NCI-H345 treated with DMSO at 0.1 percent for 48 hours (cell line): ENCODE data around the gene PCGF3.
"Not testable (repeated sequence)": the region's sequence is repeated elsewhere in the genome, so short reads cannot be mapped to it uniquely, and the experiment has no call there.

ENCODE experiments used
- DNase-seq: peaks from one replicate; lab custom pipeline; 2025; ENCODE audit not compliant: unreplicated experiment; lab: John Stamatoyannopoulos, UW

The PCGF3 gene

DNA sequence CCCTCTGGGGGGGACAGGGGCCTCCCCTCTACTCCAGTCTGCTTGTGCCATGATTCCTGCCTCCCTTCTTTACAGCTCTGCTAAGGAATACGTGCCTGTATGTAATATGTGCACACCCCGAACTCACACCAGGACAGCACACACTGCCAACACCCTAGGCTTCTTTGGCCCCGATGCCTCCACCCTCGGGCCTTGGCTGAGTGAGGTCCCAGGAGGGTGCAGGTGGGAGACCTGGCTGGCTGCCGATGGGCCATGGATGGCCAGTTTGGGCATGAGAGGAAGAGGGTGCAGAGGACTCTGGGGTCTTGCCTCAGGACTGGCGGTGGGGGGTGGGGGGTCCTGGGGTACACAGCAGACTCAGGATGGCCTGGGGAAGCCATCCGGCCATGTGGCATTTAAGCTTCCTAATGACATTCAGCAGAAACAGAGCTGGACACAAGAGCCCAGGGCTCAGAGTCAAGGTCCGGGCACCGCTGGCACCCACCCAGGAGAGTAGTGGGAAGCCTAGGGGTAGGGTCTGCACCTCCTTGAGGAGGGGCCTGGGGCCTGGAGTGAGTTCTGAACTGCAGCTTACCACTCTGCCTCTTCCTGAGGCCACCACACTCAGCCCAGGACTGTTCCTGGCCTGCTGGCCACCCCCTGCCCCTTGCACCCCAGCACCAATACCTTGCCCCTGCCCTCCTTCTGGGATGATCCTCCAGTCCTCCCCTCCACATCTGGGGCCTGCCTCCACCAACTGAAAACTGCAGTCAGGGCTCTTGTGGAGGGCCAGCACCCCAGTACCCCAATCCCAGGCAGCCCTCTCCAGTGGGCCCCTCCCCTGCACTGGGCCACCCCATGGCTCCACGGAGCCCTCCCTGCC, 2.1 kb upstream of the PCGF3 start:
- no peak for DNase-seq

DNA sequence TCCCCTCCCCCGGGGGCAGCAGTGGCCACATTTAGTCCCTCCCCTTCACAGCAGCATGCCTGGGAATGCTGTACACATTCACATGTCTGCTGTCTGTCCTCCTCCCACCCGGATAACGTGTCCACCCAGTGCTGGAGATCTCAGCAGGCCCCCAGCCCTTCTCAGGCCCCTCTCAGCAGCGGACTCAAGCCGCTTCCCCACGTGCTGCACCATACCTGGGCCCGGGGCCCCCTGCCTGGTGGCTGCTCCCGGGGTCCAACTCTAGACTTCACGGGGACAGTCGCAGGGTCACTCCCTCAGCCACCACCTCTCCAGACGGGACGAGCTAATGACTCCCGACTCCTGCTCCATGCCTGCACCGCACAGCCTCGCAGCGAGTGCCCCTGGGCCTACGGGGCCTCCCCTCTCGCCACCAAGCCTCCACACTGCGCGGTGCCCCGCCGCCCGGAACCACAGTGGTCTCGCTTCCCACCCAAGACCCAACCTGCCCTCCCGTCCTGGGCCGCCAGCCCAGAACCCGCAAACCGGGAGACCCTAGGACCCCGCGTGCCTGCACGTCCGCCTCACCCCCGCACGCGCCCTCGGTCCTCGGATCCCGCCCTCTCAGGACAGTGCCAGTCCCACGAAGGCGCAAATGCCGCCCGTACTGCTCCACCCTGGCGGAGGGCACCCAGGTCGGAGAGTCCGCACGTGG, 1.3 kb upstream of the PCGF3 start:
- no peak for DNase-seq

DNA sequence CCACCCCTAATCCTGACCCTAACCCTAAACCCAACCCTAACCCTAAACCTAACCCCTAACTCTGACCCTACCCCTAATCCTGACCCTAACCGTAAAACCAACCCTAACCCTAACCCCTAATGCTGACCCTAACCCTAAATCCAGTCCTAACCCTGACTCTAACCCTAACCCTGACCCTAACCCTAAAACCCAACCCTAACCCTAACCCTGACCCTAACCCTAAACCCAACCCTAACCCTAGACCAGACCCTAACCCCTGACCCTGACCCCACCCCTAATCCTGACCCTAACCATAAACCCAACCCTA, 708 bp upstream of the PCGF3 start:
- no peak for DNase-seq

DNA sequence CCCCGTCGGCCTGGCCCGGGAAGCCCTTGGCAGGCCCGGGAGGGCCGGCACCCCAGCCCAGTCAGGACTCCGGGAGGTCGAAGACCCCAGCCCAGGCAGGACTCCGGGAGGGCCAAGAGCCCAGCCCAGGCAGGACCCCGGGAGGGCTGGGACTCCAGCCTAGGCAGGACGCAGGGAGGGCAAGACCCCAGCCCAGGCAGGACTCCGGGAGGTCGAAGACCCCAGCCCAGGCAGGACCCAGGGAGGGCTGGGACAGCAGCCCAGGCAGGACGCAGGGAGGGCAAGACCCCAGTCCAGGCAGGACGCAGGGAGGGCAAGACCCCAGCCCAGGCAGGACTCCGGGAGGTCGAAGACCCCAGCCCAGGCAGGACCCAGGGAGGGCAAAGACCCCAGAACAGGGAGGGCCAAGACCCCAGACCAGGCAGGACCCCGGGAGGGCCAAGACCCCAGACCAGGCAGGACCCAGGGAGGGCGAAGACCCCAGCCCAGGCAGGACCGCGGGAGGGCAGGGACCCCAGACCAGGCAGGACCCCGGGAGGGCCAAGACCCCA, 526 bp downstream of the PCGF3 start:
- not testable (repeated sequence) for DNase-seq

DNA sequence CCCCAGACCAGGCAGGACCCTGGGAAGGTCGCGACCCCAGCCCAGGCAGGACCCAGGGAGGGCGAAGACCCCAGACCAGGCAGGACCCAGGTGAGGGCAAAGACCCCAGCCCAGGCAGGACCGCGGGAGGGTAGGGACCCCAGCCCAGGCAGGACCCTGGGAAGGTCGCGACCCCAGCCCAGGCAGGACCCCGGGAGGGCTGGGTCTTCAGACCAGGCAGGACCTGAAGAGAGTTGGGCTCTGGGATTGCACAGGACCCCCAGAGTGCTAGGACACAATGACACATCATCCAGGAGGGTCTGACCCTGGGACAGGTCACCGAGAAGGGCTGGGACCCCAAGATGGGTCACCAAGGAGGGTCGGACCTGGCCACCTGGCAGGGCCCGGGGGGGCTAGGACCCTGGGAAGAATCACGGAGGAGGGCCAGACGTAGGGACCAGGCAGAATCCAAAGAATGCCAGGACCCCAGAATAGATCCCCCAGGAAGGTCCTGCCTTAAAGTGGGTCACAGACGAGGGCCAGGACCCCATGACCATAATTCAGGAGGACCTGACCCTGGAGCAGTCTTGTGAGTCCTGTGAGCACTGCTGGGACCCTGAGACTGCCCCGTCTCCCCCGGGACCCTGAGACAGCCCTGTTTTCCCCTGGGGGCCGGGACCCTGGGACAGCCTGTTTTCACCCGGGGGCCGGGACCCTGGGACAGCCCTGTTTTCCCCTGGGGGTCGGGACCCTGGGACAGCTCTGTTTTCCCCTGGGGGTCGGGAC, 1.4 kb downstream of the PCGF3 start:
- DNase-seq: no peak

DNA sequence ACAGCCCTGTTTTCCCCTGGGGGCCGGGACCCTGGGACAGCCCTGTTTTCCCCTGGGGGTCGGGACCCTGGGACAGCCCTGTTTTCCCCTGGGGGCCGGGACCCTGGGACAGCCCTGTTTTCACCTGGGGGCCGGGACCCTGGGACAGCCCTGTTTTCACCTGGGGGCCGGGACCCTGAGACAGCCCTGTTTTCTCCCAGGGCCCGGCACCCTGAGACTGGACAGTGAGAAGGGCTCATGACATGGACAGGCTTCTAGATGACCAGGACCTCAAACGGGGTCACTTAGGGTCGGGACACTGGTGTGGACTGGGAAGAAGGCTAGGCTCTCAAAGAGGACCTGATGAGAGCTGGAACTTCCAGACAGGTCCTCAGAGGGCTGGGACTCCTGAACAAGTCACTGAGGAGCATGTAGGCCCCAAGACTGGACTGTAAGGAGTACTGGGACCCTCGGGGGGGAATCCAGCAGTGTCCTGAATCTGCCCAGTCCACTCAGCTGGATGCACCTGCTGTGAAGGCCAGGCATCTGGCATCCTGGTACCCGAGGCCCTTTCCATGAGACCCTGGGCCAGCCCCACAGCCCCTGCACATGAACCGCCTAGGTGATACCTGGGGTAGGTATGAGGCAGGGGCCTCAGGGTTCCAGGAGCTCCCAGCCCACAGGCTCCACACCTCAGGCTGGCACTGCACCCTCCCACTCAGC, 2.4 kb downstream of the PCGF3 start:
- no peak for DNase-seq

DNA sequence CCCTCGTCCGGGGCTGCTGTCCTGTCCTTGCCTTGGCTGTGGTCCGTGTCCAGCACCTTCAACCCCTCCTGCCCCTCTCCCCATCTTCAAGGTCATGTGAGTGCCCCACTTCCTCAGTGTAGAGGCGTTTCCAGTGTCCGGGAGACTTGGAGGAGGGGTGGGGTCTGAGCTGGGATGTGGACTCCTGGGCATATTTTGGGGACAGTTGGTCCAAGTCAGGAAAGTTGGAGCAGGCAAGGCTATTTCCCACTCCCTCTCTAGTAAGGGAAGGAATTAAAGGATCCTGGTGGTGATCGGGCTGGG, 3.0 kb downstream of the PCGF3 start:
- no peak for DNase-seq

DNA sequence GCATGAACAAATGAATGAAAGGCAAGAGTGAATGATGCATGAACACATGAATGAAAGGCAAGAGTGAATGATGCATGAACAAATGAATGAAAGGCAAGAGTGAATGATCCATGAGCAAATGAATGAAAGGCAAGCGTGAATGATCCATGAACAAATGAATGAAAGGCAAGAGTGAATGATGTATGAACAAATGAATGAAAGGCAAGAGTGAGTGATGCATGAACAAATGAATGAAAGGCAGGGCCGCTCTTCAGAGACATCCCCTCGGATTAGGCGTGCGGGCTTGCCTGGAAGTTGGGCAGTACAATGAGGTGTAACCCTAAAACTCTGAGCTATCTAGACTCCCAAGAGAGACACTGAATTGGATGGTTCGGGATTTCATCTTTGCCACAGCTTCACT, 3.7 kb downstream of the PCGF3 start:
- no peak for DNase-seq

DNA sequence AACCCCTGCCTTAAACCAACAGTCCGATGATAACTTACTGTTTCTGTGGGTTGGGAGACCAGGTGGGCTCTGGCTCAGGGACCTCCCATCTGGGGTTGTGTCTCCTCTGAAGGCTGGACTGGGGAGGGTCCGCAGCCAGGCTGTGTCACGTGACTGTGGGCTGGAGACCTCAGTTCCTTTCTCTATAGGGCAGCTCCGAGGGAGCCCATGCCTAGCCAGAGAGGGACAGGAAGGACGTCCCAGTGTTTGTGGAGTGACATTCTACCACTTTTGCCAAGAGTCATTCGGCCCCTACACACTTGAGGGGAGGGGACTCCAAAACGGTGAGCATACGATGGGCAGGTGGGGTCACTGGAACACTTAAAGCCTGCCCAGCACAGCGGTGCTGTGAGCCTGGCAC, 4.5 kb downstream of the PCGF3 start:
- no peak for DNase-seq

DNA sequence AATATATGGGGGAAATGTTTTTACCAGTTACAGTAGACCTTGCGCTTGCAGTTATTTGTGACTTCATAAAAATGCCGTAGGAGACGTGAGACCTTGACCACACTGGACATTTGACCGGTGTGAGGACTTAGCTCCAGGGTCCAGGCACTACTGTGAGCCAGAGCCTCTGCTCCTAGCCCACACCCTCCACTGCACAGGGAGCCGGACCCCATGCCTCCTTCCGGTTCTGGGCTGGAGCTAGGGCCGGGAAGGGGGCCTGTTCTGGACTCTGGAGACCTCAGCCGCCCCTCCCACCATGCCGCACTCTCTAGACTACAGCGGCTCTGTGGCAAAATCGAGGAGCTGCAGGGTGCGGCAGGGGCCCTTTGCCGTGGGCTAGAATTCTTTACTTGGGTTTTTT, 5.3 kb downstream of the PCGF3 start:
- DNase-seq: no peak

DNA sequence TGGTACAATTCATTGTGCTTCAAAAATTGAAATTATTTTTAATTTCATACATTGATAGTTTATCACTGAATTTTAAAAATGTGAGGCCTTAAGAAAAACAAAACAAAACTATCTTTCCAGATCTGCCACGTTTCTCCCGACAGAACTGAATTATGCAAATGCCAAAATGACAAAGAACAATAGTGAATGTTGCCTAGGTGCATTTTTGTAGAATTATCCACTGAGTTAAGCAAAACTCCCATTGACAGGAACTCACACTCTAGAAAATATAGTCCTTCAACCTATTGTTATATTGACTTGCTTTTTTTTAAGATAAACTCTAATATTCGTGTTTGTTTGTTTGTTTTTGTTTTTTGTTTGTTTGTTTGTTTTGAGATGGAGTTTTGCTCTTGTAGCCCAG, 6.5 kb downstream of the PCGF3 start:
- no peak for DNase-seq

DNA sequence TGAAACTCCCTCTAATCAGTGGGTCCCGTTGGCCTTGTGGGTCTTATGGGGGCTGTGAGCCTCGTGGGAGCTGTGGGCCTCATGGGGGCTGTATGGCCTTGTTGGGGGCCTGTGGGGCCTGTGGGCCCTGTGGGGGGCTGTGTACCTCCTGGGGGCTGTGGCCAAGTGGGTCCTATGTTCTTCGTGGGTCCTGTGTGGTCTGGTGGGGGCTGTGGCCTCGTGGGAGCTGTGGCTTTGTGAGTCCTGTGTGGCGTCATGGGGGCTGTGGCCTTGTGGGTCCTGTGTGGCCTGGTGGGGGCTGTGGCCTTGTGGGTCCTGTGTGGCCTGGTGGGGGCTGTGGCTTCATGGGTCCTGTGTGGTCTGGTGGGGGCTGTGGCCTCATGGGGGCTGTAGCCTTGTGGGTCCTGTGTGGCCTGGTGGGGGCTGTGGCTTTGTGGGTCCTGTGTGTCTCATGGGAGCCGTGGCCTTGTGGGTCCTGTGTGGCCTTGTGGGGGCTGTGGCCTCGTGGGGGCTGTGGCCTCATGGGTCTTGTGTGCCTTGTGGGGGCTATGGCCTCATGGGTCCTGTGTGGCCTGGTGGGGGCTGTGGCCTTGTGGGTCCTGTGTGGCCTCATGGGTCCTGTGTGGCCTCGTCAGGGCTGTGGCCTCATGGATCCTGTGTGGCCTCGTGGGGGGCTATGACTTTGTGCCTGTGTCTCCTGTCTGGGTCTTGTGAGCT, 7.4 kb downstream of the PCGF3 start:
- no peak for DNase-seq

DNA sequence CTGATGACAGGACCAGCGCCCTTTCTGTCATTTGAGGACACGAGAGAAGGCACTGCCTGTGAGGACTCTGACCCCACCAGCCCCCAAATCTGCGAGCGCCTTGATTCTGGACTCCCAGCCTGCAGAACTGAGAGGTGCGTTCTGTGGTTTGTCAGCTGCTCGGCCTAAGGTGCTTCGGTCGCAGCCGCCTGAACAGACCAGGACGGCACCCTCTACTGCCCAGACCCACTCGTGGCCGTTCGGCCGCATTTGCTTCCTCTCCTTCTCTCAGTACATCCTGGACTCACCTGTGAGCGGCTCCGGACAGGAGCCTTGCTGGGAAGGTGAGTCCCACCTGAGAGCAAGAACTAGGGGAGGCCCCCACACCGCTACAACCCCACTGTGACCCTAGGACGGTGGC, 8.5 kb downstream of the PCGF3 start:
- no peak for DNase-seq

DNA sequence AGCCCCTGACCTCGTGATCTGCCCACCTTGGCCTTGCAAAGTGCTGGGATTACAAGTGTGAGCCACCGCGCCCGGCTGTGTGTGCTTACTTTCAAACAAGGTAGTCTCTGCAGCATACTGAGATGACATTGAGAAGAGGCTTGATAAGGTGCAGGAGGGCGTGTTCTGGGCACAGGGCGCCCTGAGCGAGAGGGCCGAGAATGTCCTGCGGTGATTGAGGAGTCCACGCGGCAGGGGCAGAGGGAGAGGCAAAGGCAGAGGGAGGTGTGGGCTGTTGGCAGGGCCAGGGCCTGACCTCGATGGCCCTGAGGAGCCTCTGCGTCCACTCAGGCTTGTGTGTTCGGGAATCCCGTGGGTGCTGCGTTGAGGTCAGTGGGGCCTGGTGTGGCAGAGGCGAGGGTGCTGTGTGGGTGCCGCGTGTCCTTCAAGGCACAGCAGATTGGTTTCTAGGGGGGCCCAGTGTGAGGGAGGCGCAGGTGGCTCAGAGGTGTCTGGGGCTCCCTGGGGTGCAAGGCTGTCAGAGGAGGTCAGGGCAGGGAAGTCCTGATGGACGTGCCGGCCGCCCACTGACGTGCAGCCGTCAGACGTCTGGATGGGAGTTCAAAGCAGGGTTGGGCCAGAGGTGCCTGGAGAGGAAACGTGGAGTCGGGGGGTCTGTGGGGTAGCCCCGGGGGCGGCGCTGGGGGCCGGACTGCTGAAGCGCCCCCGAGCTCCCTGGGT, 12.1 kb downstream of the PCGF3 start:
- no peak for DNase-seq

DNA sequence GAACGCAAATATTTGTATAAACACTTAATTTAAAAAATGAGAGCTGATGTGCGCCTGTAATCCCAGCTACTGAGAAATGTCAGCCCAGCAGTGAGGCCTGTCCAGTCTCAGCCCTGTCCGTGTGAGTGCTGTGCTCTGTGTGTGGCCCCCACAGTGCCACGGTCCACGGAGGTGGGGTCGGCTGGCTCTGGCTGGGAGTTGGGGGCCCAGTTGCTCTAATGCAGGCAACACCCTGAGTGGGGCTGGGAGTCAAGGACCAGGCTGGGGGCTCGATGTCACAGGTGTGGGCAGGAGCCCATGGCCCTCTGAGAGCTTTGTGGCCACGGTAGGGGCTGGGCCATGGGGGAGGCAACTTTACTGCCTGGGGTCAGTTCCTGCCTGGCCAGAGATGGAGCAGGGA, 12.8 kb downstream of the PCGF3 start:
- no peak for DNase-seq

DNA sequence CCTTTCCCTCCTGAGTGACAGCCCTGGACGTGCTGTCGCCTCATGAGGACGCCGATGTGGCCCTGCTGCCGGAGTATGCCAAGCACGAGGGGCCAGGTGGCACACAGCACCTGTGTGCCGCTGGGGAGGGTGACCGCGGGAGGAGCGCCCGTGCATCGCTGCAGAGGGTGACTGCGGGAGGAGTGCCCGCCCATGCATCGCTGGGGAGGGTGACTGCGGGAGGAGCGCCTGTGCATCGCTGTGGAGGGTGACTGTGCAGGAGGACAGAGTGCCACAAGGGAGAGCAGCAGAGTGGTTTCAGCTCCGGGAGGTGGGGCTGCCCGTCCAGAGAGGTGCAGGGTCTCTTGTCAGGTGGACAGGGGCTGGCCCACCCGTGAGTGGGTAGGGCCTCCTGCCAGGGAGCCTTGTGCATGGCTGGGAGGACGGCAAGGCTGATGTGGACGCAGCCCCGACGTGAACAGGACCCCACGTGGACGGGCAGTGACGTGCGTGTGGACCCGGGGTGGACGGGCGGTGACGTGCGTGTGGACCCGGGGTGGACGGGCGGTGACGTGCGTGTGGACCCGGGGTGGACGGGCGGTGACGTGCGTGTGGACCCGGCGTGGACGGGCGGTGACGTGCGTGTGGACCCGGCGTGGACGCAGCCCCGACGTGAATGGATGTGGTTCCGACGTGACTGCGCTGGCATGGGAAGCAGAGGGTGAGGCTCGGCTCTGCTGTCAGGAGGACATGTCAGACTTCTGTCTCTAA, 14.7 kb downstream of the PCGF3 start:
- DNase-seq: no peak

DNA sequence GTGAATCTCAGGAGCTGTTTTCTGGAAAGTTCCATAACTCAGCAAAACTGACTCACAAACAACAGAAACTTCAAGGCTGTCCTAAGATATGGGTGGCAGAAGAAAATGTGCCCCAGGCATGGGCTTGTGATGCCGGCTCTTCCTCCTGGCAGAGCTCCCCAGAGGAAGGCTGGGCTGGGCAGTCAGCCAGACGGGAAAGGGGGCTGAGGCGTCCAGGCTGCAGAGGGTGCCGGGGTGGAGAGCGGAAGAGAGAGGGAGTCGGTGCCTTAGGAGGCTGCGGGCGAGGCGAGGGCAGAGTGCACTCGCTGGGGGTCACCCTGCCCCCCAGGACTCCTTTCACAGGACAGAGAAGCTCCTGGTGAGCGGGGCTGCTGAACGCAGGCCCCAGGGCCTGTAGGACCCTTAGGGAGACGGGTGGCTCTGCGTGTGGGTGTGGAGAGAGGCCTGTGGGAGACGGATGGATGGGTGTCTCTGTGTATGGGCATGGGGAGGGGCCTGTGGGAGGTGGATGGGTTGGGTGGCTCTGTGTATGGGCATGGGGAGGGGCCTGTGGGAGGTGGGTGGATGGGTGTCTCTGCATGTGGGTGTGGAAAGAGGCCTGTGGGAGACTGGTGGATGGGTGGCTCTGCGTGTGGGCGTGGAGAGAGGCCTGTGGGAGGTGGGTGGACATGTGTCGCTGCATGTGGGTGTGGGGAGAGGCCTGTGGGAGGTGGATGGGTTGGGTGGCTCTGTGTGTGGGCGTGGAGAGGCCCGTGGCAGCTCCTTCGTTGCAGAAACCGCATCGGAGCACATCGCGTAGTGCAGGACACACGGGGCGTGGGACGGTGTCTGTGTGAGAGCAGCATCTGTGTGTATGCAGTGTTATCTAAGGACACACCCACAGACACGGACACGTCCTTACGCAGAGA, 15.9 kb downstream of the PCGF3 start:
- no peak for DNase-seq

DNA sequence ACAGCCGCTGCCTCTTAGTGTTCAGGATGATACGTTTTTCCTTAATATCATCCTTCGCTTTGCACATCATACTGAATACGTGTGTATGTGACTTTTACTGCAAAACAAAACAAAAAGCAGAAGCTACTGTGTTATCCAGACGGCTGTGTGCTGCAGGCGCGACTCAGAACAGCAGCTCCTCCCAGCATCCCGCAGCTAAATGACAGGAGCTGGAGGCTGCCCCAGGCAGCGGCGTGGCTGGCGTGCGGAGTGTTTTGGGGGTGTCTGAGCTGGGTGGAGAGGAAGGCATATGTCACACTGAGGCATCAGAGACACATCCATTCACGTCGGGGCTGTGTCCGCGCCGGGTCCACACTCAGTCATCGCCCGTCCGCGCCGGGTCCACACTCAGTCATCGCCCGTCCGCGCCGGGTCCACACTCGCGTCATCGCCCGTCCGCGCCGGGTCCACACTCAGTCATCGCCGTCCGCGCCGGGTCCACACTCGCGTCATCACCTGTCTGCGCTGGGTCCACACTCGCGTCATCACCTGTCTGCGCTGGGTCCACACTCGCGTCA, 16.6 kb downstream of the PCGF3 start:
- DNase-seq: no peak
